SH-SY5Y (cell line): Measurements from ENCODE around the gene AADAT.

Source experiments
- GATA2 ChIP-seq: IDR thresholded peaks from 2 replicates; pipeline ENCODE4 v1.6.1; 2011; ENCODE audit warnings: mild to moderate bottlenecking, low read depth, low read length
- GATA3 ChIP-seq: IDR thresholded peaks from 2 replicates; pipeline ENCODE4 v1.6.1; 2011; ENCODE audit warnings: low read depth, mild to moderate bottlenecking, low read length, moderate library complexity

DNA sequence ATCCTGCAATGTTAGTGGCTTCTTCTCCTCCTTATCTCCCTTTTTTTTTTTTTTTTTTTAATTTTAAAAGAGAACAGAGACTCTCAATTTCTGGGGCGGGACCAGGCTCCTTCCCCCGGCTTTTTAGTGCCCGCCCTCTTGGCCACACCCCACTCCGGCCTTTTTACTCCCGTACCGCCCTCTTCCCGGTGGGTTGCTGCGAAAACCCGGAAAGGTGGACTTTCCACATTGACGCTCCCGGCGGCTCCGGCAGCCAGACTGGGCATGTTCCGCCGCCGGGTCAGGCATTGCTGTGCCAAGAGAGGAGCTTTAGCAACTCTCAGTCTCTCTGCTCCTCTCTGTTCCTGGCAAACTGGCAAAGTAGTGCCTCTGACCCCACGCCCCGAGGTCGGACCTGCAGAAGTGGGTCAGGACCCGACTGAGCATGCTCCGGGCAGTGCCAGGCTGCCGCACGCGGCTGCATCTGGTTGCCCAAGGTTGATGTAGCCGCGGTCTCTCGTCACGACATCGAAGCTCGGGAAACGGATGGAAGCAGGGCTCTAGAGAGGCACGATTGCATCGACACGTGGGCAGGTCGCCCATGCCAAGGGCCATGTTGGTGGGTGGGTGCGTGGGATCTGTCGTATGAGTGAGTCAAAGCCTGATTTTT lies 62.5 kb downstream of the AADAT start:
- no peak for TF ChIP-seq GATA3
- peak; percentile 38; the same call in 1 of the 2 replicates for TF ChIP-seq GATA2
